HEK293 (cell line): Measurements from ENCODE around the gene RLF.

Experiments used
- CTCF ChIA-PET: fragments of 350-600 bp; formaldehyde crosslinking; extraction: SDS; loops from one replicate; lab custom pipeline; 2021; ENCODE audit warnings: antibody characterized with exemption; lab: Yijun Ruan, JAX
- POLR2A ChIA-PET: fragments of 300-600 bp; formaldehyde crosslinking; extraction: SDS; loops from one replicate; lab custom pipeline; 2020; ENCODE audit warnings: antibody characterized with exemption, inconsistent platforms; lab: Yijun Ruan, JAX
- H3K27ac ChIP-seq: fragments of 200-500 bp; sonication (Bioruptor generic); 2 replicates; pipeline ENCODE4 v1.5.1; 2014; ENCODE audit warnings: low read depth, low read length, control low read depth, inconsistent platforms; ENCODE audit errors: extremely low read depth
- H3K36me3 ChIP-seq, 2 experiments: fragments of 200-500 bp in 1 of 2; sonication (Bioruptor generic) in 1 of 2; 1 replicate in 1 of 2; 2 replicates in 1 of 2; pipeline ENCODE4 v1.5.1; 2014 to 2017; ENCODE audit warnings: inconsistent platforms in 2 of 2, low read length in 2 of 2; ENCODE audit not compliant: control insufficient read depth in 2 of 2, insufficient read depth in 1 of 2
- H3K4me1 ChIP-seq: fragments of 200-500 bp; sonication (Bioruptor generic); 2 replicates; pipeline ENCODE4 v1.5.1; 2014; ENCODE audit warnings: mild to moderate bottlenecking, low read length, inconsistent platforms; ENCODE audit not compliant: control insufficient read depth, insufficient read depth
- H3K4me3 ChIP-seq: 2 replicates; pipeline ENCODE4 v1.5.1; 2011; ENCODE audit warnings: low read depth, mild to moderate bottlenecking, control low read depth, low read length, moderate library complexity
- H3K9me3 ChIP-seq: fragments of 200-500 bp; sonication (Bioruptor generic); 2 replicates; pipeline ENCODE4 v1.5.1; 2014; ENCODE audit warnings: low read depth, low read length, inconsistent platforms; ENCODE audit not compliant: control insufficient read depth, insufficient read depth
- ATF2 ChIP-seq: fragments of 450-650 bp; formaldehyde crosslinking; IDR thresholded peaks from 2 replicates; pipeline ENCODE4 v1.5.1; 2016; ENCODE audit warnings: missing biosample characterization, missing genetic modification characterization, low read depth
- BCL11A ChIP-seq: fragments of 450-650 bp; formaldehyde crosslinking; IDR thresholded peaks from 2 replicates; pipeline ENCODE4 v1.5.1; 2016; ENCODE audit warnings: low read depth, missing biosample characterization, missing genetic modification characterization
- BCL6B ChIP-seq: fragments of 450-650 bp; formaldehyde crosslinking; IDR thresholded peaks from 2 replicates; pipeline ENCODE4 v1.5.1; 2017; ENCODE audit warnings: missing biosample characterization, missing genetic modification characterization
- KLF8 ChIP-seq: fragments of 450-650 bp; formaldehyde crosslinking; IDR thresholded peaks from 2 replicates; pipeline ENCODE4 v1.5.1; 2016; ENCODE audit warnings: missing biosample characterization, missing genetic modification characterization
- PRDM10 ChIP-seq: fragments of 450-650 bp; formaldehyde crosslinking; IDR thresholded peaks from 2 replicates; pipeline ENCODE4 v1.5.1; 2016; ENCODE audit warnings: missing biosample characterization, missing genetic modification characterization
- ZNF184 ChIP-seq: fragments of 450-650 bp; IDR thresholded peaks from 2 replicates; pipeline ENCODE4 v1.5.1; 2018; ENCODE audit warnings: missing biosample characterization, mild to moderate bottlenecking, missing genetic modification characterization
- ZNF324 ChIP-seq: fragments of 450-650 bp; formaldehyde crosslinking; IDR thresholded peaks from 2 replicates; pipeline ENCODE4 v1.5.1; 2016; ENCODE audit warnings: missing biosample characterization, missing genetic modification characterization
- ZNF350 ChIP-seq: fragments of 450-650 bp; formaldehyde crosslinking; IDR thresholded peaks from 2 replicates; pipeline ENCODE4 v1.5.0; 2017; ENCODE audit warnings: missing biosample characterization, mild to moderate bottlenecking, missing genetic modification characterization
- ZNF423 ChIP-seq: fragments of 450-650 bp; formaldehyde crosslinking; IDR thresholded peaks from 2 replicates; pipeline ENCODE4 v1.5.1; 2016; ENCODE audit warnings: missing biosample characterization, missing genetic modification characterization
- ZNF433 ChIP-seq: fragments of 450-650 bp; formaldehyde crosslinking; IDR thresholded peaks from 2 replicates; pipeline ENCODE4 v1.5.1; 2016; ENCODE audit warnings: missing biosample characterization, missing genetic modification characterization, low read depth
- ZNF514 ChIP-seq: fragments of 450-650 bp; formaldehyde crosslinking; IDR thresholded peaks from 2 replicates; pipeline ENCODE4 v1.5.1; 2016; ENCODE audit warnings: missing biosample characterization, missing genetic modification characterization
- ZNF529 ChIP-seq: fragments of 450-650 bp; formaldehyde crosslinking; IDR thresholded peaks from 2 replicates; pipeline ENCODE4 v1.5.1; 2017; ENCODE audit warnings: missing genetic modification characterization, missing biosample characterization; ENCODE audit not compliant: insufficient replicate concordance
- ZNF571 ChIP-seq: fragments of 450-650 bp; formaldehyde crosslinking; IDR thresholded peaks from 2 replicates; pipeline ENCODE4 v1.5.0; 2017; ENCODE audit warnings: missing biosample characterization, missing genetic modification characterization
- ZNF626 ChIP-seq: fragments of 450-650 bp; sonication (Bioruptor Pico); formaldehyde crosslinking; IDR thresholded peaks from 2 replicates; pipeline ENCODE4 v1.5.1; 2018; ENCODE audit warnings: missing biosample characterization, missing genetic modification characterization, inconsistent platforms
- ZNF629 ChIP-seq: fragments of 450-650 bp; formaldehyde crosslinking; IDR thresholded peaks from 2 replicates; pipeline ENCODE4 v1.5.1; 2017; ENCODE audit warnings: missing biosample characterization, missing genetic modification characterization

The RLF gene

GRCh38 chr1:40265919-40266318 is 104.7 kb downstream of the RLF start (continued):
- peak; percentile 54; the same call in 1 of the 2 replicates for TF ChIP-seq ATF2 (tag by site-specific recombination)

GRCh38 chr1:40266786-40267535 is 105.8 kb downstream of the RLF start:
- Histone ChIP-seq H3K9me3 (no peaks in the 10 kb centered on the region), H3K36me3 (peaks cover 56 to 93% of the 10 kb centered on the region in 2 experiments), H3K4me1 (no peaks in the 10 kb centered on the region), H3K27ac (no peak overlapping the region), H3K4me3 (no peak overlapping the region)
- CTCF ChIA-PET = interaction anchor here (0.7 kb wide), 1 partner anchor 27 kb away, joined by 4 read pairs; no protein-coding TSS in a partner anchor
- POLR2A ChIA-PET = interaction anchor here (1.0 to 1.3 kb wide), 2 partner anchors 9 kb away, joined by 3 to 4 read pairs; no protein-coding TSS in a partner anchor
- TF ChIP-seq ZNF184 (tag by site-specific recombination) (no peak), ZNF433 (tag by site-specific recombination) (no peak), BCL6B (no peak), ZNF350 (tag by site-specific recombination) (no peak), ZNF324 (tag by site-specific recombination) (no peak), ZNF529 (tag by site-specific recombination) (no peak), ZNF626 (tag by site-specific recombination) (no peak), ZNF423 (tag by site-specific recombination) (no peak), ZNF629 (no peak), ZNF571 (no peak), KLF8 (tag by site-specific recombination) (no peak), ZNF514 (no peak), BCL11A (tag by site-specific recombination) (no peak), PRDM10 (no peak), ATF2 (tag by site-specific recombination) (no peak)
